Neural cell (in vitro differentiated cells): Measurements from ENCODE around the gene NTMT1. TPM values are rescaled to one million over a fixed set of nuclear protein-coding genes. Genes with fewer than 3 reads are reported as not detected.

ENCODE experiments used
- H2AFZ ChIP-seq: fragments of 200-600, 300-800 bp; sonication (generic), shearing (Covaris generic); 2 replicates; pipeline ENCODE4 v1.6.0; 2014; ENCODE audit warnings: low read depth, mild to moderate bottlenecking, antibody characterized with exemption, low read length, moderate library complexity
- H3F3A ChIP-seq: fragments of 200-600 bp; shearing (Covaris generic); 2 replicates; pipeline ENCODE4 v1.6.1; 2016; ENCODE audit warnings: mild to moderate bottlenecking, moderate library complexity, mixed read lengths, antibody characterized with exemption, low read length; ENCODE audit not compliant: insufficient read depth, poor library complexity, severe bottlenecking
- H3K27ac ChIP-seq: fragments of 200-600, 300-800 bp; sonication (generic), shearing (Covaris generic); 2 replicates; pipeline ENCODE4 v1.5.1; 2014; ENCODE audit warnings: mild to moderate bottlenecking, low read length, moderate library complexity
- H3K27me3 ChIP-seq: fragments of 300-800, 200-600 bp; sonication (generic), shearing (Covaris generic); 2 replicates; pipeline ENCODE4 v1.6.0; 2014; ENCODE audit warnings: mild to moderate bottlenecking, low read depth, low read length, moderate library complexity; ENCODE audit not compliant: insufficient read depth
- H3K36me3 ChIP-seq: fragments of 300-800, 200-600 bp; sonication (generic), shearing (Covaris generic); 2 replicates; pipeline ENCODE4 v1.5.1; 2014; ENCODE audit warnings: mild to moderate bottlenecking, antibody characterized with exemption, low read length, moderate library complexity; ENCODE audit not compliant: insufficient read depth
- H3K4me2 ChIP-seq: fragments of 300-800, 200-600 bp; sonication (generic), shearing (Covaris generic); 2 replicates; pipeline ENCODE4 v1.6.0; 2014; ENCODE audit warnings: mild to moderate bottlenecking, low read length
- H3K4me3 ChIP-seq: fragments of 300-800, 200-600 bp; sonication (generic), shearing (Covaris generic); 2 replicates; pipeline ENCODE4 v1.5.1; 2014; ENCODE audit warnings: mild to moderate bottlenecking, low read length, moderate library complexity
- H3K79me2 ChIP-seq: fragments of 200-600 bp; shearing (Covaris generic); replicated peaks from 2 replicates; pipeline ENCODE4 v1.6.0; 2014; ENCODE audit warnings: mild to moderate bottlenecking, low read length, moderate library complexity; ENCODE audit not compliant: insufficient read depth
- H3K9ac ChIP-seq: fragments of 300-800, 200-600 bp; sonication (generic), shearing (Covaris generic); 2 replicates; pipeline ENCODE4 v1.6.1; 2016; ENCODE audit warnings: mild to moderate bottlenecking, low read length, mixed read lengths
- H3K9me2 ChIP-seq: fragments of 200-600 bp; shearing (Covaris generic); 2 replicates; pipeline ENCODE4 v1.6.1; 2016; ENCODE audit warnings: mild to moderate bottlenecking, low read length, mixed read lengths; ENCODE audit not compliant: insufficient read depth
- H3K9me3 ChIP-seq: fragments of 200-600, 300-800 bp; sonication (generic), shearing (Covaris generic); 2 replicates; pipeline ENCODE4 v1.6.1; 2016; ENCODE audit warnings: mild to moderate bottlenecking, mixed run types, low read length, moderate library complexity, mixed read lengths
- H4K20me1 ChIP-seq: fragments of 200-600 bp; shearing (Covaris generic); 2 replicates; pipeline ENCODE4 v1.6.1; 2016; ENCODE audit warnings: mild to moderate bottlenecking, mixed run types; ENCODE audit not compliant: insufficient read depth
- EP300 ChIP-seq: fragments of 450-650 bp; conservative IDR thresholded peaks from 2 replicates; pipeline ENCODE4 v1.6.1; 2014; ENCODE audit warnings: antibody characterized with exemption, mild to moderate bottlenecking, moderate library complexity; ENCODE audit not compliant: poor library complexity, severe bottlenecking
- EZH2 ChIP-seq: fragments of 200-600, 300-800 bp; shearing (Covaris generic), sonication (generic); IDR thresholded peaks from 2 replicates; pipeline ENCODE4 v1.6.1; 2014; ENCODE audit warnings: antibody characterized with exemption, low read length, borderline replicate concordance, mild to moderate bottlenecking; ENCODE audit not compliant: insufficient read depth, poor library complexity, severe bottlenecking
- MXI1 ChIP-seq: fragments of 450-650 bp; conservative IDR thresholded peaks from 2 replicates; pipeline ENCODE4 v1.6.1; 2014; ENCODE audit warnings: antibody characterized with exemption, mild to moderate bottlenecking; ENCODE audit not compliant: poor library complexity, severe bottlenecking
- POLR2AphosphoS5 ChIP-seq: IDR thresholded peaks from 2 replicates; pipeline ENCODE4 v1.6.1; 2012
- RAD21 ChIP-seq: fragments of 450-650 bp; conservative IDR thresholded peaks from 2 replicates; pipeline ENCODE4 v1.6.1; 2014; ENCODE audit warnings: antibody characterized with exemption, mild to moderate bottlenecking, moderate library complexity
- SMC3 ChIP-seq: fragments of 450-650 bp; conservative IDR thresholded peaks from 2 replicates; pipeline ENCODE4 v1.6.1; 2014; ENCODE audit warnings: antibody characterized with exemption, mild to moderate bottlenecking, moderate library complexity; ENCODE audit not compliant: poor library complexity
- TAF1 ChIP-seq: IDR thresholded peaks from 2 replicates; pipeline ENCODE4 v1.6.1; 2012; ENCODE audit warnings: low read depth
- polyA plus RNA-seq: library from polyadenylated mRNA; depleted of rRNA; stranded (reverse); fragments of >200 nt; gene quantifications from 2 replicates; pipeline ENCODE4 v1.2.3, GENCODE V29; 2014
- TF ChIP-seq, protein P1 (sequence below): IDR thresholded peaks from 2 replicates; pipeline ENCODE4 v1.6.1; 2012; ENCODE audit warnings: borderline replicate concordance
- TF ChIP-seq, protein P2 (sequence below): fragments of 450-650 bp; IDR thresholded peaks from 2 replicates; pipeline ENCODE4 v1.5.1; 2014; ENCODE audit warnings: antibody characterized with exemption, mild to moderate bottlenecking, moderate library complexity; ENCODE audit not compliant: poor library complexity, severe bottlenecking

Gene NTMT1
- polyA plus RNA-seq, 1 donor from 2014 or later: 35.9 TPM

DNA sequence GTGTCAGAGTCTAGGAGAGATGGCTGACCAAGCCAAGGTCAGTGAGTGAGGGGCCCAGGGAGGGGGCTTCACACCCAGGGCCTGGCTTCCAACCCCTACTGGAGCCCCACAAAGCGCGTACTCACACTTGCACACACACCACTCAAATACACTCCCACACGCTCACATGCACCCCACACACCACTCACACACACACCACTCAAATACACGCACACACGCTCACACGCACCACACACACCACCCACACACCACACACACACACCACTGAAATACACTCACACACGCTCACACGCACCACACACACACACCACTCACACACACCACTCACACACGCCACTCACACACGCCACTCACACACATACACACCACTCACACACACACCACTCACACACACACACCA is 21.7 kb downstream of the NTMT1 start:
- TF ChIP-seq RAD21: no peak
- TF ChIP-seq, protein P1, sequence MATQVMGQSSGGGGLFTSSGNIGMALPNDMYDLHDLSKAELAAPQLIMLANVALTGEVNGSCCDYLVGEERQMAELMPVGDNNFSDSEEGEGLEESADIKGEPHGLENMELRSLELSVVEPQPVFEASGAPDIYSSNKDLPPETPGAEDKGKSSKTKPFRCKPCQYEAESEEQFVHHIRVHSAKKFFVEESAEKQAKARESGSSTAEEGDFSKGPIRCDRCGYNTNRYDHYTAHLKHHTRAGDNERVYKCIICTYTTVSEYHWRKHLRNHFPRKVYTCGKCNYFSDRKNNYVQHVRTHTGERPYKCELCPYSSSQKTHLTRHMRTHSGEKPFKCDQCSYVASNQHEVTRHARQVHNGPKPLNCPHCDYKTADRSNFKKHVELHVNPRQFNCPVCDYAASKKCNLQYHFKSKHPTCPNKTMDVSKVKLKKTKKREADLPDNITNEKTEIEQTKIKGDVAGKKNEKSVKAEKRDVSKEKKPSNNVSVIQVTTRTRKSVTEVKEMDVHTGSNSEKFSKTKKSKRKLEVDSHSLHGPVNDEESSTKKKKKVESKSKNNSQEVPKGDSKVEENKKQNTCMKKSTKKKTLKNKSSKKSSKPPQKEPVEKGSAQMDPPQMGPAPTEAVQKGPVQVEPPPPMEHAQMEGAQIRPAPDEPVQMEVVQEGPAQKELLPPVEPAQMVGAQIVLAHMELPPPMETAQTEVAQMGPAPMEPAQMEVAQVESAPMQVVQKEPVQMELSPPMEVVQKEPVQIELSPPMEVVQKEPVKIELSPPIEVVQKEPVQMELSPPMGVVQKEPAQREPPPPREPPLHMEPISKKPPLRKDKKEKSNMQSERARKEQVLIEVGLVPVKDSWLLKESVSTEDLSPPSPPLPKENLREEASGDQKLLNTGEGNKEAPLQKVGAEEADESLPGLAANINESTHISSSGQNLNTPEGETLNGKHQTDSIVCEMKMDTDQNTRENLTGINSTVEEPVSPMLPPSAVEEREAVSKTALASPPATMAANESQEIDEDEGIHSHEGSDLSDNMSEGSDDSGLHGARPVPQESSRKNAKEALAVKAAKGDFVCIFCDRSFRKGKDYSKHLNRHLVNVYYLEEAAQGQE: no peak
- TF ChIP-seq TAF1: no peak
- TF ChIP-seq, protein P2, sequence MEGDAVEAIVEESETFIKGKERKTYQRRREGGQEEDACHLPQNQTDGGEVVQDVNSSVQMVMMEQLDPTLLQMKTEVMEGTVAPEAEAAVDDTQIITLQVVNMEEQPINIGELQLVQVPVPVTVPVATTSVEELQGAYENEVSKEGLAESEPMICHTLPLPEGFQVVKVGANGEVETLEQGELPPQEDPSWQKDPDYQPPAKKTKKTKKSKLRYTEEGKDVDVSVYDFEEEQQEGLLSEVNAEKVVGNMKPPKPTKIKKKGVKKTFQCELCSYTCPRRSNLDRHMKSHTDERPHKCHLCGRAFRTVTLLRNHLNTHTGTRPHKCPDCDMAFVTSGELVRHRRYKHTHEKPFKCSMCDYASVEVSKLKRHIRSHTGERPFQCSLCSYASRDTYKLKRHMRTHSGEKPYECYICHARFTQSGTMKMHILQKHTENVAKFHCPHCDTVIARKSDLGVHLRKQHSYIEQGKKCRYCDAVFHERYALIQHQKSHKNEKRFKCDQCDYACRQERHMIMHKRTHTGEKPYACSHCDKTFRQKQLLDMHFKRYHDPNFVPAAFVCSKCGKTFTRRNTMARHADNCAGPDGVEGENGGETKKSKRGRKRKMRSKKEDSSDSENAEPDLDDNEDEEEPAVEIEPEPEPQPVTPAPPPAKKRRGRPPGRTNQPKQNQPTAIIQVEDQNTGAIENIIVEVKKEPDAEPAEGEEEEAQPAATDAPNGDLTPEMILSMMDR: no peak
- Histone ChIP-seq H3K4me3 (no peak overlapping the region), H3K9me3 (no peaks in the 10 kb centered on the region), H2AFZ (no peak overlapping the region), H3K9me2 (no peaks in the 10 kb centered on the region), H3K79me2 (no peaks in the 10 kb centered on the region), H3K36me3 (no peaks in the 10 kb centered on the region), H3K27ac (no peak overlapping the region), H3K4me2 (no peak overlapping the region), H3F3A (no peaks in the 10 kb centered on the region), H4K20me1 (no peaks in the 10 kb centered on the region), H3K9ac (no peak overlapping the region), H3K27me3 (no peaks in the 10 kb centered on the region)

DNA sequence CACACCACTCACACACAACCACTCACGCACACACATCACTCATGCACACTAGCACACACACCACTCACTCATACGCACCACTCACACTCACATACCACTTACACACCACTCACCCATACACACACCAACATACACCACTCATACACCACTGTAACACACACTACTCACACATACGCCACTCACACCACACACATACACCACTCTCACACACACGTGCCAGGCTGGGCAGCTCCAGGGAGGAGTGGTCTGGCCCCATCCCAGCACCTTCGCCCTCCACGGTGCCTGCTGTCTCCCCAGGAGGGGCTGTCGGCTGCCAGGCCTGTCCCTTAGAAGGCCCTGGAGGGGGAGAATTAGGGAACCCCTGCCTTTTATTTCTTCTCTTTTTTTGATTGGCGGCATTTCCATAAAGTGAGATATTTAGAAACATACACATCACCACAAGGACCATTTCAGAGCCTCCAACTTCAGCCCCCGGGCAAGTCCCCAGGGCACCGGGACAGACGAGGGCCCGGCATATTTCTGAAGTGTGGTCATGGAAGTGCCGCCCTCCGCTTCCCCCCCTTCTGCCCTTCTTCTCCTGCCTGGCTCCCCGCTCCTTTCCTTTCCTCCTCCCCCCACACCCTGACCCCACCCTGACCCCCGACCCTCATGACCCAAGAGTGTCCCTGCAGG is 22.3 kb downstream of the NTMT1 start:
- Histone ChIP-seq H3K27me3 (no peaks in the 10 kb centered on the region), H3K4me3 (no peak overlapping the region), H3K4me2 (no peak overlapping the region), H4K20me1 (no peaks in the 10 kb centered on the region), H3K79me2 (no peaks in the 10 kb centered on the region), H3K27ac (no peak overlapping the region), H3F3A (no peaks in the 10 kb centered on the region), H3K36me3 (no peaks in the 10 kb centered on the region), H2AFZ (no peak overlapping the region), H3K9me3 (no peaks in the 10 kb centered on the region), H3K9ac (no peak overlapping the region), H3K9me2 (no peaks in the 10 kb centered on the region)
- TF ChIP-seq TAF1 (no peak), SMC3 (no peak), EZH2 (no peak), MXI1 (no peak), RAD21 (no peak), EP300 (no peak), POLR2AphosphoS5 (no peak)
- TF ChIP-seq, protein P2: no peak
- TF ChIP-seq, protein P1: no peak
